K562 (cell line): ENCODE results near the gene ELF2. TPM values are rescaled to one million over a fixed set of nuclear protein-coding genes. Genes with fewer than 3 reads are reported as not detected.

Experiments
- ARID1B ChIP-seq: fragments of 450-650 bp; IDR thresholded peaks from 2 replicates; pipeline ENCODE4 v1.6.1; 2016; ENCODE audit warnings: antibody characterized with exemption, mild to moderate bottlenecking, inconsistent platforms
- CBFA2T2 ChIP-seq: fragments of 450-650 bp; conservative IDR thresholded peaks from 2 replicates; pipeline ENCODE4 v1.6.1; 2017; ENCODE audit warnings: mild to moderate bottlenecking
- CREB3L1 ChIP-seq: fragments of 450-650 bp; IDR thresholded peaks from 2 replicates; pipeline ENCODE4 v1.6.1; 2014; ENCODE audit warnings: low read depth, mild to moderate bottlenecking, moderate library complexity, borderline replicate concordance
- CREBBP ChIP-seq: IDR thresholded peaks from one replicate; pipeline ENCODE4 v1.6.1; 2012; ENCODE audit warnings: low read depth, mild to moderate bottlenecking, control low read depth, inconsistent platforms, low read length
- ELF1 ChIP-seq: fragments of 200-800 bp; sonication (Bioruptor generic); IDR thresholded peaks from 2 replicates; pipeline ENCODE4 v1.6.1; 2016; ENCODE audit warnings: missing genetic modification characterization, missing compliant biosample characterization
- HCFC1 ChIP-seq: IDR thresholded peaks from 2 replicates; pipeline ENCODE4 v1.6.1; 2012; ENCODE audit warnings: low read depth, low read length, improper control_type of control experiment
- HES1 ChIP-seq: fragments of 450-650 bp; IDR thresholded peaks from 2 replicates; pipeline ENCODE4 v1.6.1; 2016; ENCODE audit warnings: low read depth, mild to moderate bottlenecking, moderate library complexity
- HNRNPLL ChIP-seq: fragments of 200-400 bp; formaldehyde crosslinking; IDR thresholded peaks from 2 replicates; pipeline ENCODE4 v1.6.1; 2017; ENCODE audit warnings: low read length, low read depth, mild to moderate bottlenecking; ENCODE audit not compliant: poor library complexity, severe bottlenecking
- HOXB6 ChIP-seq: fragments of 250-450 bp; sonication (Bioruptor Pico); IDR thresholded peaks from 2 replicates; pipeline ENCODE4 v1.5.1; 2022; ENCODE audit warnings: mild to moderate bottlenecking, borderline replicate concordance
- JUN ChIP-seq, 2 experiments: sonication (generic) in 1 of 2; formaldehyde crosslinking in 1 of 2; IDR thresholded peaks; 2 replicates each; pipeline versions ENCODE4 v1.6.1 to v1.8.0; 2012 to 2022; ENCODE audit warnings: borderline replicate concordance in 2 of 2, mild to moderate bottlenecking in 2 of 2, improper control_type of control experiment in 1 of 2, low read depth in 1 of 2, low read length in 1 of 2, missing genetic modification reagents in 1 of 2
- MIER1 ChIP-seq: fragments of 450-650 bp; IDR thresholded peaks from 2 replicates; pipeline ENCODE4 v1.6.1; 2016; ENCODE audit warnings: antibody characterized with exemption, mild to moderate bottlenecking, low read depth
- NBN ChIP-seq: fragments of 450-650 bp; IDR thresholded peaks from 2 replicates; pipeline ENCODE4 v1.6.1; 2016; ENCODE audit warnings: low read depth, mild to moderate bottlenecking
- POLR2H ChIP-seq: IDR thresholded peaks from 2 replicates; pipeline ENCODE4 v1.6.1; 2016; ENCODE audit warnings: missing genetic modification characterization, low read depth, mild to moderate bottlenecking, control low read depth, missing compliant biosample characterization, moderate library complexity
- TCF7L2 ChIP-seq: fragments of 150-350 bp; IDR thresholded peaks from 2 replicates; pipeline ENCODE4 v1.6.1; 2016; ENCODE audit warnings: low read depth, mild to moderate bottlenecking, low read length, moderate library complexity
- TFAP4 ChIP-seq: sonication (generic); formaldehyde crosslinking; IDR thresholded peaks from 2 replicates; pipeline ENCODE4 v1.8.0; 2022; ENCODE audit warnings: missing genetic modification reagents, mild to moderate bottlenecking, moderate library complexity, borderline replicate concordance
- UBTF ChIP-seq, 2 experiments: IDR thresholded peaks; 2 replicates each; pipeline ENCODE4 v1.6.1; 2012; ENCODE audit warnings: improper control_type of control experiment in 2 of 2, low read depth in 2 of 2, low read length in 2 of 2, borderline replicate concordance in 1 of 2
- XRCC3 ChIP-seq: fragments of 450-650 bp; IDR thresholded peaks from 2 replicates; pipeline ENCODE4 v1.6.1; 2017; ENCODE audit warnings: mild to moderate bottlenecking, moderate library complexity
- ZBTB33 ChIP-seq: sonication (generic); formaldehyde crosslinking; IDR thresholded peaks from 2 replicates; pipeline ENCODE4 v1.8.1; 2023; ENCODE audit warnings: mild to moderate bottlenecking, missing genetic modification reagents
- ZNF133 ChIP-seq: fragments of 250-450 bp; sonication (Bioruptor Pico); IDR thresholded peaks from 2 replicates; pipeline ENCODE4 v1.4.0; 2020; ENCODE audit warnings: mild to moderate bottlenecking
- ZNF253 ChIP-seq: fragments of 250-450 bp; sonication (Bioruptor Pico); conservative IDR thresholded peaks from 2 replicates; pipeline ENCODE4 v1.6.1; 2021; ENCODE audit warnings: mild to moderate bottlenecking
- ZNF589 ChIP-seq: fragments of 200-800 bp; sonication (Bioruptor generic); IDR thresholded peaks from 2 replicates; pipeline ENCODE4 v1.6.1; 2016; ENCODE audit warnings: low read depth, missing genetic modification characterization, missing compliant biosample characterization
- polyA plus RNA-seq, 8 experiments: library from polyadenylated mRNA; depleted of rRNA in 4 of 8; stranded (reverse) in 5 of 8; unstranded in 3 of 8; fragments of >200 nt; fragmentation: Nextera tagmentation in 2 of 8; fragmentation: Illumina TruSeq in 1 of 8; extraction: Ambion mirVana in 2 of 8; extraction: Trizol in 1 of 8; gene quantifications; 2 replicates each; pipeline versions ENCODE4 v1.2.1 to v1.2.3, GENCODE V29; 2011 to 2014; ENCODE audit warnings: inconsistent platforms in 1 of 8, missing spikeins in 1 of 8
- total RNA-seq, 7 experiments: library from RNA; depleted of rRNA in 6 of 7; stranded (reverse); fragments of >200 nt in 6 of 7; fragmentation: Illumina TruSeq in 2 of 7; extraction: Trizol in 2 of 7; gene quantifications; 2 replicates each; pipeline versions ENCODE4 v1.2.1 to v1.2.3, GENCODE V29; 2011 to 2021; ENCODE audit warnings: low replicate concordance in 1 of 7

Gene ELF2
- total and polyA plus RNA-seq, 9 of the 15 experiments (the other 6 are each of a cell fraction or from before 2014, with no cell fraction given): 9.4 to 58.7 (median 41.6) TPM

GRCh38 chr4:139083607-139083955, 93.4 kb downstream of the ELF2 start (continued):
- TF ChIP-seq TFAP4 (CRISPR knock-in tag) (no peak), UBTF (IDR thresholded peaks at IDR 0.05; ENCODE audit: borderline replicate concordance in 1 of 2, low read depth in 2 of 2, low read length in 2 of 2) (peak in 1 of 2 experiments; percentile 64; a peak in 2 of 4 replicates), ZBTB33 (CRISPR knock-in tag) (no peak), HCFC1 (peak; percentile 12; the same call in 1 of the 2 replicates), XRCC3 (no peak), NBN (no peak), ELF1 (tag) (peak; percentile 73; the same call in 1 of the 2 replicates), CREB3L1 (peak; percentile 57; the same call in 1 of the 2 replicates), CREBBP (no peak), ZNF133 (CRISPR knock-in tag) (no peak), JUN (IDR thresholded peaks at IDR 0.05; ENCODE audit: borderline replicate concordance, low read depth, low read length) (0 out of 2 replicates have a peak, but pooled peaks have one; percentile 18), JUN (CRISPR knock-in tag; IDR thresholded peaks at IDR 0.05; ENCODE audit: borderline replicate concordance) (no peak; the same call in 1 of the 2 replicates), MIER1 (no peak), CBFA2T2 (no peak), HNRNPLL (peak; percentile 48), ZNF589 (CRISPR knock-in tag) (0 out of 2 replicates have a peak, but pooled peaks have one; percentile 51), ZNF253 (CRISPR knock-in tag) (no peak), TCF7L2 (no peak), ARID1B (0 out of 2 replicates have a peak, but pooled peaks have one; percentile 19), POLR2H (tag) (0 out of 2 replicates have a peak, but pooled peaks have one; percentile 3), HOXB6 (CRISPR knock-in tag) (no peak), HES1 (no peak)
